HepG2 (cell line): ENCODE measurements around the gene BMF.

ENCODE experiments used
- E2F2 ChIP-seq: sonication (generic); formaldehyde crosslinking; IDR thresholded peaks from 2 replicates; pipeline ENCODE4 v1.4.0; 2020; ENCODE audit warnings: missing genetic modification reagents, borderline replicate concordance
- SIN3A ChIP-seq: IDR thresholded peaks from 2 replicates; pipeline ENCODE4 v1.6.1; 2011; ENCODE audit warnings: low read depth, mild to moderate bottlenecking, control low read depth, low read length, borderline replicate concordance
- TAF1 ChIP-seq: sonication (generic); formaldehyde crosslinking; IDR thresholded peaks from 2 replicates; pipeline ENCODE4 v1.4.0; 2020; ENCODE audit warnings: missing genetic modification reagents
- TF ChIP-seq, protein P1 (sequence below): sonication (generic); formaldehyde crosslinking; IDR thresholded peaks from 2 replicates; pipeline ENCODE4 v1.4.0; 2020; ENCODE audit warnings: mild to moderate bottlenecking, missing genetic modification reagents
- TF ChIP-seq, protein P2 (sequence below): IDR thresholded peaks from 2 replicates; pipeline ENCODE4 v1.6.1; 2012; ENCODE audit warnings: inconsistent platforms

- TF ChIP-seq TAF1 = no peak
- TF ChIP-seq, protein P1, sequence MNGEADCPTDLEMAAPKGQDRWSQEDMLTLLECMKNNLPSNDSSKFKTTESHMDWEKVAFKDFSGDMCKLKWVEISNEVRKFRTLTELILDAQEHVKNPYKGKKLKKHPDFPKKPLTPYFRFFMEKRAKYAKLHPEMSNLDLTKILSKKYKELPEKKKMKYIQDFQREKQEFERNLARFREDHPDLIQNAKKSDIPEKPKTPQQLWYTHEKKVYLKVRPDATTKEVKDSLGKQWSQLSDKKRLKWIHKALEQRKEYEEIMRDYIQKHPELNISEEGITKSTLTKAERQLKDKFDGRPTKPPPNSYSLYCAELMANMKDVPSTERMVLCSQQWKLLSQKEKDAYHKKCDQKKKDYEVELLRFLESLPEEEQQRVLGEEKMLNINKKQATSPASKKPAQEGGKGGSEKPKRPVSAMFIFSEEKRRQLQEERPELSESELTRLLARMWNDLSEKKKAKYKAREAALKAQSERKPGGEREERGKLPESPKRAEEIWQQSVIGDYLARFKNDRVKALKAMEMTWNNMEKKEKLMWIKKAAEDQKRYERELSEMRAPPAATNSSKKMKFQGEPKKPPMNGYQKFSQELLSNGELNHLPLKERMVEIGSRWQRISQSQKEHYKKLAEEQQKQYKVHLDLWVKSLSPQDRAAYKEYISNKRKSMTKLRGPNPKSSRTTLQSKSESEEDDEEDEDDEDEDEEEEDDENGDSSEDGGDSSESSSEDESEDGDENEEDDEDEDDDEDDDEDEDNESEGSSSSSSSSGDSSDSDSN (CRISPR knock-in tag) = no peak; the same call in 1 of the 2 replicates
- no peak for TF ChIP-seq SIN3A
- TF ChIP-seq E2F2 = no peak
- TF ChIP-seq, protein P2, sequence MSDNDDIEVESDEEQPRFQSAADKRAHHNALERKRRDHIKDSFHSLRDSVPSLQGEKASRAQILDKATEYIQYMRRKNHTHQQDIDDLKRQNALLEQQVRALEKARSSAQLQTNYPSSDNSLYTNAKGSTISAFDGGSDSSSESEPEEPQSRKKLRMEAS = no peak
Observed at GRCh38 chr15:40046721-40047414, 61.8 kb downstream of the BMF start.
